Measurements from ENCODE around the gene OR1F1. TPM values are rescaled to one million over a fixed set of nuclear protein-coding genes. Genes with fewer than 3 reads are reported as not detected.

Gene OR1F1
- polyA plus RNA-seq, 5 donors: not detected

- no peak for DNase-seq
Observed at GRCh38 chr16:3249020-3249419, 61.0 kb downstream of the OR1F1 start.

GRCh38 chr16:3249451-3249850 is 61.4 kb downstream of the OR1F1 start:
- DNase-seq: no peak

- DNase-seq: no peak
Observed at GRCh38 chr16:3252967-3253366, 65.0 kb downstream of the OR1F1 start.

DNA sequence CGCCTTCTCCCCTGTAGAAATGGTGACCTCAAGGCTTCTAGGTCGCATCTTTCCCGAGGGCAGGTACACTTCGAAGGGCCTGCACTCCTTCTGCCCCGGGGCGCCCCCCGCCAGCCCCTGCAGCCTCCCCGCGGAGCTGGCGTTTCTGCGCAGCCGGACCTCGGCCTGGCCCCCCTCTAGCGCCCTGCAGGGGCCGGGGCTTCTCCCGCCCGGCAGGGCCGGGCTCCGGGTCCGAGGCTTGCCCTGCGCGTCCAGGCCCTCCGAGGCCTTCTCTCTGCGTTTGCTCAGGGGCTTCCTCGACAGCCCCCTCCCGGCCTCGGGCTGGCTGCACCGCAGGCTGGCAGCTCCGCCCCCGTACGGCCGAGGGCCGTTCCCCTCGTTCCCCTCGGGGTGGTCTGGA is 66.3 kb downstream of the OR1F1 start:
- no peak for DNase-seq

Other genes with a start within 250 kb of the OR1F1 start
- gene KREMEN2, start 223.9 kb upstream of the OR1F1 start, polyA plus RNA-seq (ENCODE audit: insufficient read depth in 1 of 5, insufficient read length in 5 of 5, low replicate concordance in 1 of 5): under 1 TPM; 0.16 to 0.87 (median 0.26) TPM
- 10 to 100 TPM; 12.0 to 18.5 (median 13.2) TPM for gene PAQR4, start 218.9 kb upstream of the OR1F1 start, polyA plus RNA-seq (ENCODE audit: insufficient read depth in 1 of 5, insufficient read length in 5 of 5, low replicate concordance in 1 of 5)
- 10 to 100 TPM; 14.5 to 22.9 (median 15.4) TPM for gene PKMYT1, start 207.8 kb upstream of the OR1F1 start, polyA plus RNA-seq (ENCODE audit: insufficient read depth in 1 of 5, insufficient read length in 5 of 5, low replicate concordance in 1 of 5)
- gene CLDN9, start 175.3 kb upstream of the OR1F1 start, polyA plus RNA-seq (ENCODE audit: insufficient read depth in 1 of 5, insufficient read length in 5 of 5, low replicate concordance in 1 of 5): 1 to 10 TPM; 4.0 to 7.3 (median 6.3) TPM
- gene CLDN6, start 170.0 kb upstream of the OR1F1 start, polyA plus RNA-seq (ENCODE audit: insufficient read depth in 1 of 5, insufficient read length in 5 of 5, low replicate concordance in 1 of 5): 100 to 1,000 TPM in 4 of 5 donors, 10 to 100 TPM in 1; 86.3 to 124 (median 118) TPM
- 1 to 10 TPM; 2.7 to 6.8 (median 3.6) TPM for gene TNFRSF12A, start 167.8 kb upstream of the OR1F1 start, polyA plus RNA-seq (ENCODE audit: insufficient read depth in 1 of 5, insufficient read length in 5 of 5, low replicate concordance in 1 of 5)
- gene HCFC1R1, start 164.3 kb upstream of the OR1F1 start, polyA plus RNA-seq (ENCODE audit: insufficient read depth in 1 of 5, insufficient read length in 5 of 5, low replicate concordance in 1 of 5): 10 to 100 TPM; 26.6 to 45.7 (median 34.8) TPM
- gene THOC6, start 164.2 kb upstream of the OR1F1 start, polyA plus RNA-seq (ENCODE audit: insufficient read depth in 1 of 5, insufficient read length in 5 of 5, low replicate concordance in 1 of 5): 10 to 100 TPM; 20.0 to 37.5 (median 27.2) TPM
- 1 to 10 TPM; 2.2 to 5.1 (median 2.6) TPM for gene BICDL2, start 151.3 kb upstream of the OR1F1 start, polyA plus RNA-seq (ENCODE audit: insufficient read depth in 1 of 5, insufficient read length in 5 of 5, low replicate concordance in 1 of 5)
- gene MMP25, start 141.6 kb upstream of the OR1F1 start, polyA plus RNA-seq (ENCODE audit: insufficient read depth in 1 of 5, insufficient read length in 5 of 5, low replicate concordance in 1 of 5): 1 to 10 TPM; 1.4 to 3.4 (median 2.1) TPM
- 100 to 1,000 TPM in 1 of 5 donors, 10 to 100 TPM in 4; 39.7 to 103 (median 61.6) TPM for gene IL32, start 122.6 kb upstream of the OR1F1 start, polyA plus RNA-seq (ENCODE audit: insufficient read depth in 1 of 5, insufficient read length in 5 of 5, low replicate concordance in 1 of 5)
- under 1 TPM in 2 of 5 donors, not detected in 3; 0.09 to 0.12 TPM for gene ZSCAN10, start 88.9 kb upstream of the OR1F1 start, polyA plus RNA-seq (ENCODE audit: insufficient read depth in 1 of 5, insufficient read length in 5 of 5, low replicate concordance in 1 of 5)
- gene ZNF205, start 75.6 kb upstream of the OR1F1 start, polyA plus RNA-seq (ENCODE audit: insufficient read depth in 1 of 5, insufficient read length in 5 of 5, low replicate concordance in 1 of 5): 10 to 100 TPM; 12.6 to 20.4 (median 14.8) TPM
- gene ZNF213, start 53.2 kb upstream of the OR1F1 start, polyA plus RNA-seq (ENCODE audit: insufficient read depth in 1 of 5, insufficient read length in 5 of 5, low replicate concordance in 1 of 5): 10 to 100 TPM; 10.5 to 18.5 (median 14.7) TPM
- 10 to 100 TPM; 11.3 to 15.4 (median 13.7) TPM for gene ZNF200, start 47.0 kb downstream of the OR1F1 start, polyA plus RNA-seq (ENCODE audit: insufficient read depth in 1 of 5, insufficient read length in 5 of 5, low replicate concordance in 1 of 5)
- under 1 TPM; 0.40 to 0.67 (median 0.47) TPM for gene MEFV, start 68.4 kb downstream of the OR1F1 start, polyA plus RNA-seq (ENCODE audit: insufficient read depth in 1 of 5, insufficient read length in 5 of 5, low replicate concordance in 1 of 5)
- 10 to 100 TPM; 42.2 to 54.7 (median 48.7) TPM for gene ZNF263, start 95.3 kb downstream of the OR1F1 start, polyA plus RNA-seq (ENCODE audit: insufficient read depth in 1 of 5, insufficient read length in 5 of 5, low replicate concordance in 1 of 5)
- gene TIGD7, start 117.2 kb downstream of the OR1F1 start, polyA plus RNA-seq (ENCODE audit: insufficient read depth in 1 of 5, insufficient read length in 5 of 5, low replicate concordance in 1 of 5): 10 to 100 TPM; 11.4 to 15.6 (median 12.5) TPM
- gene ZNF75A, start 117.3 kb downstream of the OR1F1 start, polyA plus RNA-seq (ENCODE audit: insufficient read depth in 1 of 5, insufficient read length in 5 of 5, low replicate concordance in 1 of 5): 10 to 100 TPM; 41.1 to 64.3 (median 51.0) TPM
- under 1 TPM; 0.39 to 0.93 (median 0.50) TPM for gene OR2C1, start 167.7 kb downstream of the OR1F1 start, polyA plus RNA-seq (ENCODE audit: insufficient read depth in 1 of 5, insufficient read length in 5 of 5, low replicate concordance in 1 of 5)
- gene ZSCAN32, start 212.8 kb downstream of the OR1F1 start, polyA plus RNA-seq (ENCODE audit: insufficient read depth in 1 of 5, insufficient read length in 5 of 5, low replicate concordance in 1 of 5): 10 to 100 TPM; 18.6 to 22.8 (median 20.5) TPM
- 10 to 100 TPM; 11.2 to 16.0 (median 12.9) TPM for gene ZNF174, start 213.0 kb downstream of the OR1F1 start, polyA plus RNA-seq (ENCODE audit: insufficient read depth in 1 of 5, insufficient read length in 5 of 5, low replicate concordance in 1 of 5)

All from right lung (tissue), 5 donors.